HG02885 (cell line): Measurements from ENCODE around the gene SHC2.
A peak's percentile ranks its signal among the peaks of the same experiment; 100 is the strongest.

ENCODE experiments used
- ATAC-seq: cut with Tn5 transposase; IDR thresholded peaks from one replicate; pipeline ENCODE4 v1.9.1; 2021; ENCODE audit warnings: mild to moderate bottlenecking; ENCODE audit not compliant: unreplicated experiment, poor library complexity

Gene SHC2, protein sequence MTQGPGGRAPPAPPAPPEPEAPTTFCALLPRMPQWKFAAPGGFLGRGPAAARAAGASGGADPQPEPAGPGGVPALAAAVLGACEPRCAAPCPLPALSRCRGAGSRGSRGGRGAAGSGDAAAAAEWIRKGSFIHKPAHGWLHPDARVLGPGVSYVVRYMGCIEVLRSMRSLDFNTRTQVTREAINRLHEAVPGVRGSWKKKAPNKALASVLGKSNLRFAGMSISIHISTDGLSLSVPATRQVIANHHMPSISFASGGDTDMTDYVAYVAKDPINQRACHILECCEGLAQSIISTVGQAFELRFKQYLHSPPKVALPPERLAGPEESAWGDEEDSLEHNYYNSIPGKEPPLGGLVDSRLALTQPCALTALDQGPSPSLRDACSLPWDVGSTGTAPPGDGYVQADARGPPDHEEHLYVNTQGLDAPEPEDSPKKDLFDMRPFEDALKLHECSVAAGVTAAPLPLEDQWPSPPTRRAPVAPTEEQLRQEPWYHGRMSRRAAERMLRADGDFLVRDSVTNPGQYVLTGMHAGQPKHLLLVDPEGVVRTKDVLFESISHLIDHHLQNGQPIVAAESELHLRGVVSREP

DNA sequence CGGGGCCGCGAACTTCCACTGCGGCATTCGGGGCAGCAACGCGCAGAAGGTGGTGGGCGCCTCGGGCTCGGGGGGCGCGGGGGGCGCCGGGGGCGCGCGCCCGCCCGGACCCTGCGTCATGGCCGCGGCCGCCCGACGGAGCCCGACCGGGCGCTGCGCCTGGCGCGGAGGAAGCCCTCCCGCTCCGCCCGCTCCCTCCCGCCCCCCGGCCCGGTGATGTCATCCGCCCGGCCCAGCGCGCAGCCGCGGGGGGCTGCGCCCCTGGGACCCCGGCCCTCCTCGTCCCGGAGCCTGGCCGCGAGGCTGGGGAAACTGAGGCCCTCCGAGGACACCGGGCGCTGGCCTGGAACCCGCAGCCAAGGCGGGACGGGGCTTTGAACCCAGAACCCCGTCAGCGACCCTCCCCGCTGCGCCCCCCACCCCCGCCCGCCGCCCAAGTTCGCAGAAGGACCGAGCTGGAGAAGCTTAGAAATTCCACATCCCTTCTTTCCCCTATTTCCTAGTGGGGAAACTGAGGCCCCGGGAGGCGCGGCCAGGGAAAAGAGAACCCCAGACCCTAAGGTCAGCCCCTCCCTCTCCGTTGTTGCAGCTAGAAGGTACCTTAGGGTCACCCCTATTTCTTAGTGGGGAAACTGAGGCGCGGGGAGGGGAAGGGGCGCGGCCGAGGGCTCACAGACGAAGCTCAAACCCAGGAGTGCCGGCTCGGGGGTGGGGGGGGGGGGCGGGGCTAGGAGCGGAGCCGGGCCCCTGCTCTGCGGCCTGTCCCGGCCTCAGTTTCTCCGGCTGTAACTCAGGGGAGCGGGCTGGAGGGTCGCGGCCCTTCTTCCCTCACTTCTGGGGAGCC lies at the start of gene SHC2:
Gene SHC2 (minus strand): TSS at position 157 of the 844 bp plus-strand sequence. CDS start 37 bp downstream, at position 120.
- no peak for ATAC-seq

DNA sequence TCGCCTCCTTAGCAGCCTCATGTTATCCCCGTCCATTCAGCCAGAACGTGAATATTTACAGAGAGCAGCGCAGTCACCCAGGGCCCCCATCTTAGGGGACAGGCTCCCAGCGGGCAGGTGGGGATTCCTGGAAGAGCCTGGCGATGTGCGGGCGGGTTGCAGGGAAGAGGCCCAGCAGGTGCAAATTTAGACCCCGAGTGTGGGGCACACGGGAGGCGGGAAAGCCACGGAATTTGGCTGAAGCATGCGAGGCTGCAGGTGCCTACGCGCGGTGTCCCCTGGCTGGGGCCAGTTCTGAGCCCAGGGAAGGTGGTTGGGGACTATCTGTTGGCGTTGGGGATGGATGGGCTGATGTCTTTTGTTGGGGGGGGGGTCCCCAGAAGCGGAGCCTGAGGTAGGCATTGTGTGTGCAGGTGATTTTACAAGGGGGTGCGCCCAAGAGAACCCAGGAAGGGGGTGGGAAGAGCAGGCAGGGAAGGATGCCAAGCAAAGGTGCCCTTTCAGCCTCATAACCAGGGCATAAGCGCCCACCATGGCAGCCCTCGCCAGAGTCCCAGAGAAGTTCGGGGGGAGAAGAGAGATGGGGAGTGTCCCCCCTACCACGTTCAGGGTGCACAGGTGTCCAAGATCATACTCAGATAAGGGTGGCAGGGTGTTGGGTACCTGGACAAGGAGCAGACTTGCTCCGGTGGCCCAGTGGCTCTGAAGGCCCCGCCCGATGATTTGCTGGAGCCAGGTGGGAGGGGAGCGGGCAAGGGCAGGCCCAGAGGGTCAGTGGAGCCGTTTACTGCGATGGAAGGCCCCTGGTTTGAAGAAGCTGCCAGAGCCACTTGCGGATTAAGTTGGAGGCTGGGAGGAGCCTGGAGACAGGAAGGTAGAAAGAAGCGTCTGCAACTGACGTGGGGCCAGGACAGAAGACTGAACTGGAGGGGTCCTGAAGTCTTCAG lies 47.6 kb upstream of the SHC2 start:
- no peak for ATAC-seq

DNA sequence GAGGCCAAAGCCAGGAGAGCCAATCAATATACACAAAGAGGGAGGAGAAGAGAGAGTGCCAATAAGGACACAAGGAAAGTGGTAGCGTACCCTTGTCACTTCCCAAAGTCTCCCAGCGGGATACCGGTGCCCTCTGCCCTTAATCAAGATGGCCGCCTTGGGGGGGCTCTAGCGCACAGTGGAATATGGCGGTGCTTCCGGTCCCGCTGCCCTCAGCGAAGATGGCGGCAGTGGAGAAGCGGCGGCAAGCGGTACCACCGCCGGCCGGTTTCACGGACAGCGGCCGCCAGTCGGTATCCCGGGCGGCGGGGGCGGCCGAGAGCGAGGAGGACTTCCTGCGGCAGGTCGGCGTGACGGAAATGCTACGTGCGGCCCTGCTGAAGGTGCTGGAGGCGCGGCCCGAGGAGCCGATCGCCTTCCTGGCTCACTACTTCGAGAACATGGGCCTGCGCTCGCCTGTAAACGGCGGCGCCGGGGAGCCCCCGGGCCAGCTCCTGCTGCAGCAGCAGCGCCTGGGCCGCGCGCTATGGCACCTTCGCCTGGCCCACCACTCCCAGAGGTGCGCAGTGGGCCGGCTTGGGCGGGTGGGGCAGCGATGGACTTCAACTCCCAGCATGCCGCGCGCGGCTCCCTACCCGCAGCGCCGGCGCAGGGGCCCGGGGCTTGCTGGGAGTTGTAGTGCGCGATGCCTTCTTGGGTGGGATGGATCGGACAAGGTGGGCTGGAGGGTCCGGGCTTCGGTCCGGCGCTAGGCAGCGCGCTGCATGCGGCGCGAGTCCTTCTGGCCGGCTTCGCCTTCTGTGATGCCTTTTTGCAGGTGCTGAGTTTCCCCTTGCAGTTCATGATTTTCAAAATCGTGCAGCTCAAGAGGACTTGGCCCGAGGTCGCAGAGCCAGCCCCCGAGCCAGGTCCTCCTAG lies 46.7 kb upstream of the SHC2 start, which contains the start of gene TPGS1:
Gene TPGS1 (plus strand): TSS at position 212 of the 918 bp plus-strand sequence. CDS start 10 bp downstream, at position 222.
- ATAC-seq, result peak; percentile 62

DNA sequence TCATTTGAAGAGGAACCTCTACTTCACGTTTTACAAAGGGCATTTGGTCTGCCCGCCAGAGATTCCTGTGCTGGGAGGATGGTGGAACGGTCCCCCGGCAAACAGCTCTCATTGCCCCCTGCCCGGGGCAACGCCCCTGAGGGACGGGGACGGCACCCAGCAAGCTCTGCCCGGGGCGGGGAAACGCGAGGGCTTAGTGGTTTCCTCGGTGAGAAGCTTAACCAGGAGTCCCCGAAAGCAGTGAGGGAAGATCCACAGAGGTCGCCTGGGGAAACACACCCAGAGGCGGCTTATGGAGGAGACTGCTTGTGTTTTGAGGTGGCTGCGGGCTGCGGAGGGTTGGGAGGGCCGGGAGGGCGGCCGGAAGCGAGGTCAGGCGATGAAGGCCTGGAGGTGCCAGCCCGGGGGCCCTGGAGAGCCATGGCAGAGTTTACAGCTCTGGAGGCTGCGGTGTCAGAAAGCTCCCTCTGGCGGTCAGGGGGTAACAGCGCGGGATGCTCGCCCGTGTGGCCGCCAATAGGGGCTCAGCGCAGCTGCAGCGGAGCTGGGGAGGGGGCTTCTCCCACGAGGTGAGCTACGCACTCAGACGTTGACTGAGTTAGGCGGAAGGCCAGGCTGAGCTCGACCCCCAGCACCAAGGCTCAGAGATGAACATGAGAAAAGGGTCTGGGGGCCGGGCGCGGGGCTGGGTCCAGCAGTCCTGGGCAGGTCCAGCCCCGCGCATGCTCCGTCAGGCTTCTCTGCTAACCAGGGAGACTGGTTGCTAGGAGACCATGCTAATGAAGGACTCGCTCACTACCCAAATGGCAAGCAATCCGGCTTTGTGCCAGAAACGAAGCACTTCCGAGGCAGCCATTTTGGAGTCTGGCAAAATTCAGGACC lies 45.8 kb upstream of the SHC2 start:
- peak; percentile 66 for ATAC-seq

DNA sequence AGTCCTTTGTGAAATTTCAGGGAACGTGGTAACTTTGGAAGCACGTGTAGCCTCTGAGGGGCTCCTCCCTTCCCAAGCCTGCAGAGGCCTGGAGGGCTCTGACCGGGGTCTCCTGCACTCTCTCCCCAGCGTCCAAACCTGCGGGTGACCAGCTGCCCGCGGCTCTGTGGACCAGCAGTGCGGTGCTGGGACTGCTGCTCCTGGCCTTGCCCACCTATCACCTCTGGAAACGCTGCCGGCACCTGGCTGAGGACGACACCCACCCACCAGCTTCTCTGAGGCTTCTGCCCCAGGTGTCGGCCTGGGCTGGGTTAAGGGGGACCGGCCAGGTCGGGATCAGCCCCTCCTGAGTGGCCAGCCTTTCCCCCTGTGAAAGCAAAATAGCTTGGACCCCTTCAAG lies 43.8 kb upstream of the SHC2 start:
- no peak for ATAC-seq

DNA sequence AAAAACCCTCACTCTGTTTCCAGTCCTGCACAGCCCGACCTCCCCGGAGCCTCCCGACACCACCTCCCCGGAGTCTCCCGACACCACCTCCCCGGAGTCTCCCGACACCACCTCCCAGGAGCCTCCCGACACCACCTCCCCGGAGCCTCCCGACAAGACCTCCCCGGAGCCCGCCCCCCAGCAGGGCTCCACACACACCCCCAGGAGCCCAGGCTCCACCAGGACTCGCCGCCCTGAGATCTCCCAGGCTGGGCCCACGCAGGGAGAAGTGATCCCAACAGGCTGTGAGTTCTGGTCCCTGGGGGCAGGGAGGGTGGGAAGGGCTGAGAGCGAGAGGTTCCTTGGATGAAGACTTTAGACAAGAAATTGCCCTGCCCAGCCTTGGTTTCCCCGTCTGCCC lies 40.8 kb upstream of the SHC2 start:
- ATAC-seq, result no peak

DNA sequence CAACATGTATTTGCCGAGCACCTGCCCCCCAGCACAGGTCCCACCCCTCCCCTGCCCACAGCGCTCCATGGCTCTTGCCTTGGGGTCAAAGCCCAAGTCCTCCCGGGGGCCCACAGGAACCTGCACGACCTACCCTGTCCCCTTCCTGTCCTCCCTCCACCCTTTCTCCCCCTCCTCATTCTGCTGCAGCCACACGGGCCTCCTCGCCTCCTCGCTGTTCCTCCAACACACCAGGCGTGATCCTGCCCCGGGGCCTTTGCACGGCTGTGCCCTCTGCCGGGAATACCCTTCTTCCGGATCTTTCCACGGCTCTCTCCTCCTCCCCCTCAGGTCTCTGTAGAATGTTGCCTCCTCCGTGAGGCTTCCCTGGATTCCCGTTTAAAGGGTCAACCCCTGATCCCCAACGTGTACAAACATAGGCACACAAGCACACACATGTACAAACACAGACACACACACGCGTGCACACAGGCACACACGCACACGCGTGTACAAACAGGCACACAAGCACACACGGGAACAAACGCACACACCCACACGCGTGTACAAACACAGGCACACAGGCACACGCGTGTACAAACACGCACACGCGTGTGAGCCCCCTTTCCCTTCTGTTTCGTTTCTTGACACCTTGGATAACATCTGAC lies 38.3 kb upstream of the SHC2 start:
- ATAC-seq, result no peak

DNA sequence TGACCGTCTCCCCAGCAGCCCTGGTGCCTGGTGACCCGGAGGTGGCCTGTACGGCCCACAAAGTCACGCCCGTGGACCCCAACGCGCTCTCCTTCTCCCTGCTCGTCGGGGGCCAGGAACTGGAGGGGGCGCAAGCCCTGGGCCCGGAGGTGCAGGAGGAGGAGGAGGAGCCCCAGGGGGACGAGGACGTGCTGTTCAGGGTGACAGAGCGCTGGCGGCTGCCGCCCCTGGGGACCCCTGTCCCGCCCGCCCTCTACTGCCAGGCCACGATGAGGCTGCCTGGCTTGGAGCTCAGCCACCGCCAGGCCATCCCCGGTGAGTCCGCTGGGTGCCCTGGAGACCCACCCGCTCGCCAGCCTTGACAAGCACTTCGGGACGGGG lies 37.7 kb upstream of the SHC2 start:
- ATAC-seq, result no peak

DNA sequence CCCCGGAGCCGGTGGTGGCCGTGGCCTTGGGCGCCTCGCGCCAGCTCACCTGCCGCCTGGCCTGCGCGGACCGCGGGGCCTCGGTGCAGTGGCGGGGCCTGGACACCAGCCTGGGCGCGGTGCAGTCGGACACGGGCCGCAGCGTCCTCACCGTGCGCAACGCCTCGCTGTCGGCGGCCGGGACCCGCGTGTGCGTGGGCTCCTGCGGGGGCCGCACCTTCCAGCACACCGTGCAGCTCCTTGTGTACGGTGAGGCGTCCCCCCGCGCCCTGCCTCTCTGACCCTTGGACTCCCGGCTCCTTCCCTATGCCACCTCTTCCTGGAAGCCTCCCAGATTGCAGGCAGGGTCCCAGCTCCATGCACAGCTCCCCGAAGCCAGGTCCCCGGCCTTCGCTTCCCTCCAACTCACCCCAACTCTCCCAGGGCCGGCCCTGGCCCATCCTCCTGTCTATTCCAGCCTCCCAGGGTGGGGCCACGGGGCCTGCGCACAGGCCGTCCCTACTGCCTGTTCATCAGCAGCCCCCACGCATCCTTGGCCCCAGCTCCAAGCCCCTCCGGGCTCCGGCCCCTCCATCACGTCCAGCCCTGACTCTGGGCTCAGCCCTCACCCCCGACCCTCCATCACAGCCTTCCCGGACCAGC lies 37.2 kb upstream of the SHC2 start:
- no peak for ATAC-seq

DNA sequence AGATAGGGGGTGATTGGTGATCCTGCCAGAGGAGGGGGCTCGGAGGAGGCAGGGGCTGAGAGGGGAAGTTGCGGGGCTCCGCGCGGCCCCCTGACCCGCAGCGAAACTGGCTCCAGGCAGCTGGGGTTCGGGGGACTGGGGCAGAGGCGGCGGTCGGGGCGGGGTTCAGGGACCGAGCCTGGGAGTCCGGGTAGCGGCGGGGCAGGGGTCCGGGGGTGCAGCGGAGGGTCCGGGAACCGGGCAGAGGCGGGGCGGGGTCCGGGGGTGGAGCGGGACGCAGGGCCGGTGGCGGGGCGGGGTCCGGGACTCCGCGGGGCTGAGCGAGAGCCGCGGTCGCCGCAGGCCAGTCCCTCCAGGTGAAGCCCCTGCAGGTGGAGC lies 36.6 kb upstream of the SHC2 start:
- ATAC-seq, result no peak

DNA sequence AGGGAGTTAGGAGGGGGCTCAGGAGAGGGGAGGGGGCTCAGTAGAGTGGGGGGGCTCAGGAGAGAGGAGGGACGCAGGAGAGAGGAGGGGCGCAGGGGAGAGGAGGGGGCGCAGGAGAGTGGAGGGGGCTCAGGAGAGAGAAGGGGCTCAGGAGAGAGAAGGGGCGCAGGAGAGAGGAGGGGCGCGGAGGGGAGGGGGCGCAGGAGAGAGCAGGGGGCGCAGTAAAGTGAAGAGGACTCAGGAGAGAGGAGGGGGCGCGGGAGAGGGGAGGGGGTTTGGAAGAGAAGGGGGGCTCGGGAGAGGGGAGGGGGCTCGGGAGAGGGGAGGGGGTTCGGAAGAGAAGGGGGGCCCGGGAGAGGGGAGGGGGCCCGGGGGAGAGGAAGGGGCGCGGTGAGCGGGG lies 36.2 kb upstream of the SHC2 start:
- ATAC-seq, result no peak

DNA sequence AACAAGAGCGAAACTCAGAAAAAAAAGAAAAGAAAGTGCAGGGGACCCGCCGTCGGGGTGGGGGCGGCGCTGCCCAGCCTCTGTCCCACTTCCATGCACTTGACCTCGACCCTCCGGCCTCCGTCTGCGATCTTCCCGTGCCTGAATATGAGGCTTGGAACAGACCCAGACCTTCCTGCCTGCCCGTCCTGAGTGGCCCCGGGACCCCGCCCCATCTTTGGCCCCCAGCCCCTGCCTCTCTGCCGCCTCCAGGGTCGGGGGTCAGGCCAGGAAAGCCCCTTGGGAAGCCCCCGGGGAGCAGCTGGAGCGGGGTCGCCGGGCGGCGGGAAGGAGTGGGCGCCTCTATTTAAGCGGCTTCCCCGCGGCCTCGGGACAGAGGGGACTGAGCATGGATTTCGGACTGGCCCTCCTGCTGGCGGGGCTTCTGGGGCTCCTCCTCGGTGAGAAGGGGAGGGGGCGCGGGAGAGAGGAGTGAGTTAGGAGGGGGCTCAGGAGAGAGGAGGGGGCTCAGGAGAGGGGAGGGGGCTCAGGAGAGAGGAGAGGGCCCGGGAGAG lies 35.4 kb upstream of the SHC2 start, which contains the start of gene MADCAM1:
Gene MADCAM1 (plus strand): TSS at position 375 of the 554 bp plus-strand sequence. CDS start 14 bp downstream, at position 389.
- ATAC-seq, result no peak

DNA sequence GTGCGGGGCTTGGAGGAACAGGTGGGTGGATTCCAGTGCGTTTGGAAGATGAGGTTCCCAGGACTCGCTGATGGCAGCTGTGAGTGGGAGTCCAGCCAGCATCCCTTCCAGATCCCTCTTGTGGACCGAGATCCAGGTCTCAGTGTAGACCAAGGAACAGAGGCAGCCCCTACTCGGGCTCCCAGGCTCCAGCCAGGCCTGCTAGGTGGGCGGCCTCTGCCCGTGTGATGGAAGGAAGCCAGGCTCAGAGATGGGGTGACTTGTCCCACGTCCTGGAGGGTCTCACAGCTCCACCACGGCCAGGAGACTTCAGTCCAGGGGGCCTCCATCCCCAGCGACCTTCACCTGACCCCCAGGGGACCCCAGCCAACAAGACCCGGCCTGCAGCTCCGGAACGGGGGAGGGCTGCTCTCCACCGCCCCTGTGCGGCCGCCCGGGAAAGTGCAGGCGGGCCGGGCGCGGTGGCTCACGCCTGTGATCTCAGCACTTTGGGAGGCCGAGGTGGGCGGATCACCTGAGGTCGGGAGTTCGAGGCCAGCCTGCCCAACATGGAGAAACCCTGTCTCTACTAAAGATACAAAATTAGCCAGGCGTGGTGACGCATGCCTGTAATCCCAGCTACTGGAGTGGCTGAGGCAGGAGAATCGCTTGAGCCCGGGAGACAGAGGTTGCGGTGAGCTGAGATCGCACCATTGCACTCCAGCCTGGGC lies 34.7 kb upstream of the SHC2 start:
- no peak for ATAC-seq

DNA sequence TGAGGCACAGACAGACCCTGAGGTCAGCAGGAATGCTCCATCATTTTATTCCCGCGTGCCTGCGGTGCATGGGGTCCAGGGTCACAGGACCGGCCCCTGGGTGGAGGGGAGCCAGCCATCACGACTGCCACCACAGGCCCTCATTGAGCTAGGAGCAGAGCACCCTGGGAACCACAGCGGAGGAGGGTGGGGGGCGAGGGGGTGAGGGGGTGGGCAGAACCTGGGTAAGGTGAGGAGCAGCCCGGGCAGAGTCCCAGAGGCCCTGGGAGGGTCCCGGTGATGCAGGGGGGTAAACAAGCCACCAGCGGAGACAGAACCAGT lies 34.2 kb upstream of the SHC2 start:
- no peak for ATAC-seq

DNA sequence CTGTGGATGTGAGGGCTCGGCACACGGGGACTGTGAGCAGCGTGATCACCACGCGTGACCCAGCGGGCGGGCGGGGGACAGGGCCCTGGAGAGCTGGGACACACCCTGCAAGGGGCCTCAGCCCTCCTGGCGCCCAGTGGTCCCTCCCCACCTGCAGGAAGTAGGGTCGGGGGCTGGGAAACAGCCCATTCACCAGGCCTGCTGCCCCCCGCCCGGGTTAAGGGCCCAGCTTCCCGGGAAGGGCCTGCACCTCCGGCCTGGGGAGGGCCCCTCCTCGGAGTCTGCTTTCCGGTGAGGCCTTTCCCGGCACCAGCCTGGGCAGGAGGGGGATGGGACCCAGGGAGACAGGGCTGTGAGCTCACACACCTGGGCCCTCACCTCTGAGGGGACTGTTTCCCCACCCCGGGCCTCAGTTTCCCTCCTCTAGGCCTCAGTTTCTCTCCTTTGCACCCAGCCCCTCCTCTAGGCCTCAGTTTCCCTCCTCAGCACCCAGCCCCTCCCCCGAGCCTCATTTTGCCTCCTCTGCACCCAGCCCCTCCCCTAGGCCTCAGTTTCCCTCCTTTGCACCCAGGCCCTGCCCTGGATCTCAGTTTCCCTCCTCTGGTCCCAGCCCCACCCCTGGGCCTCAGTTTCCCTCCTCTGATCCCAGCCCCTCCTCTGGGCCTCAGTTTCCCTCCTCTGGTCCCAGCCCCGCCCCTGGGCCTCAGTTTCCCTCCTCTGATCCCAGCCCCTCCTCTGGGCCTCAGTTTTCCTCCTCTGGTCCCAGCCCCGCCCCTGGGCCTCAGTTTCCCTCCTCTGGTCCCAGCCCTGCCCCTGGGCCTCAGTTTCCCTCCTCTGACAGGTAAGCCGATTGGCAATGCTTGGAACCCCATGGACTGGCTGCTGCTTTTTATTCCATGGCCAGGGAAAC lies 33.6 kb upstream of the SHC2 start:
- no peak for ATAC-seq
